Adrenal gland (tissue), 12 donors: Measurements from ENCODE around the gene ZBTB7C. TPM values are rescaled to one million over a fixed set of nuclear protein-coding genes. Genes with fewer than 3 reads are reported as not detected.

Source experiments
- DNase-seq, 7 donors: peaks; one replicate each; pipeline ENCODE4 v3.0.0-alpha.2; 2019 to 2020
- H3K27ac ChIP-seq, 5 donors: fragments of 200-600 bp; sonication (generic) in 4 of 5; 1 replicate in 3 of 5; 2 replicates in 2 of 5; pipeline versions ENCODE4 v1.5.1 to v1.8.0; 2016 to 2020; ENCODE audit warnings: mild to moderate bottlenecking in 1 of 5
- H3K27me3 ChIP-seq: fragments of 200-600 bp; 2 replicates; pipeline ENCODE4 v1.8.0; 2021
- H3K36me3 ChIP-seq, 2 donors: fragments of 200-600 bp; replicated peaks in 1 of 2; 1 replicate in 1 of 2; 2 replicates in 1 of 2; pipeline versions ENCODE4 v1.5.1 to v1.8.0; 2018 to 2022
- H3K4me1 ChIP-seq, 2 donors: fragments of 200-600 bp; replicated peaks in 1 of 2; 1 replicate in 1 of 2; 2 replicates in 1 of 2; pipeline versions ENCODE4 v1.5.1 to v1.8.0; 2018 to 2021
- H3K4me3 ChIP-seq, 4 donors: fragments of 200-600 bp; sonication (generic) in 3 of 4; one replicate each; pipeline ENCODE4 v1.5.1; 2016 to 2018
- H3K9me3 ChIP-seq, 3 donors: fragments of 200-600 bp; sonication (generic) in 1 of 3; replicated peaks in 1 of 3; 1 replicate in 2 of 3; 2 replicates in 1 of 3; pipeline versions ENCODE4 v1.5.1 to v1.8.0; 2016 to 2021
- CTCF ChIP-seq, 6 experiments: fragments of 450-650 bp in 4 of 6; fragments of 200-600 bp in 2 of 6; sonication (generic) in 1 of 6; IDR thresholded peaks; 1 replicate in 5 of 6; 2 replicates in 1 of 6; pipeline versions ENCODE4 v1.5.1 to v1.8.0; 2016 to 2021; ENCODE audit warnings: antibody characterized with exemption in 6 of 6, mild to moderate bottlenecking in 2 of 6, moderate library complexity in 1 of 6
- POLR2A ChIP-seq, 2 donors: fragments of 450-650 bp; IDR thresholded peaks; one replicate each; pipeline ENCODE4 v1.6.1; 2017; ENCODE audit warnings: antibody characterized with exemption in 2 of 2, mild to moderate bottlenecking in 2 of 2, moderate library complexity in 1 of 2
- WGBS, 4 donors: extraction: QIAGEN DNeasy Blood & Tissue Kit in 2 of 4; methylation state at CpG; one replicate each; pipeline versions ENCODE4 v1.1.5 to v1.1.7; 2013 to 2017; 5-methylcytosine and 5-hydroxymethylcytosine counted together
- intact Hi-C, 2 donors: fragments of 100-400 bp; cut with DNase I; formaldehyde crosslinking; loops; one replicate each; pipeline versions ENCODE4 v1.14.1 to v1.15.0; 2022 to 2023
- polyA plus RNA-seq, 3 donors: library from polyadenylated mRNA; stranded (reverse); fragments of 200-250 nt in 2 of 3; fragments of 350-450 nt in 1 of 3; fragmentation: Illumina TruSeq in 1 of 3; extraction: RNeasy Lipid Tissue Mini Kit (QIAGEN cat#74804) in 1 of 3; gene quantifications; one replicate each; pipeline ENCODE4 v1.2.3, GENCODE V29; 2013 to 2014
- total RNA-seq, 9 donors: library from RNA; depleted of rRNA in 4 of 9; stranded (reverse); fragments of >200 nt in 4 of 9; fragments of 120-200 nt in 1 of 9; fragmentation: NEBNext Ultra II Directional in 1 of 9; extraction: Animal tissue kit (Norgen Biotek cat#: 25700) in 1 of 9; gene quantifications; one replicate each; pipeline versions ENCODE4 v1.1.0 to v1.2.4, GENCODE V29; 2013 to 2023
- donor health status: healthy with polysubstance abuse.
- donor health status: Bipolar disorder and iron deficiency.
- donor health status: DM: yes; HTN: yes; CAD: no.
- donor health status: DM: no; HTN: no; CAD: no.
- donor health status: DM: no; HTN: no; CAD: no.
- donor health status: DM: yes; HTN: yes; CAD: no.

Gene ZBTB7C
- total and polyA plus RNA-seq, 12 donors, result 5.2 to 42.8 (median 26.8) TPM

- WGBS, 4 donors, result 86 to 88% (median 87%) methylated on average over 5 of the region's 5 CpGs
- TF ChIP-seq POLR2A (IDR thresholded peaks at IDR 0.05) (no peak), CTCF (IDR thresholded peaks at IDR 0.05) (no peak)
- peaks cover 6 to 25% of the 10 kb centered on the region in 2 donors for H3K4me1 ChIP-seq
- H3K36me3 ChIP-seq, result no peaks in the 10 kb centered on the region
- H3K27me3 ChIP-seq, result no peaks in the 10 kb centered on the region
- no peak overlapping the region for H3K27ac ChIP-seq
- H3K9me3 ChIP-seq, result no peaks in the 10 kb centered on the region
- no peak overlapping the region for H3K4me3 ChIP-seq
- intact Hi-C loops, result no loop called here
- no peak for DNase-seq
Measured at GRCh38 chr18:48249854-48250253, 159.3 kb downstream of the ZBTB7C start.

DNA sequence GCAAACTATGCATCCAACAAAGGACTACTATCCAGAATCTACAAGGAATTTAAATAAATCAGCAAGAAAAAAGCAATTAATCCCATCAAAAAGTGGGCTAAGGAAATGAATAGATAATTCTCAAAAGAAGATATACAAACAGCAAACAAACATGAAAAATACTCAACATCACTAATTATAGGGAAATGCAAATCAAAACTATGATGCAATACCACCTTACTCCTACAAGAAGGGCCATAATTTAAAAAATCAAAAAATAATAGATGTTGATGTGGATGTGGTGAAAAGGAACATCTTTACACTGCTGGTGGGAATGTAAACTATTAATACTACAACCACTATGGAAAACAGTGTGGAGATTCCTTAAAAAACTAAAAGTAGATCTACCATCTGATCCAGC lies 164.7 kb downstream of the ZBTB7C start:
- no peaks in the 10 kb centered on the region for H3K36me3 ChIP-seq

GRCh38 chr18:48238636-48239035 lies 170.5 kb downstream of the ZBTB7C start:
- Histone ChIP-seq H3K27me3 (no peaks in the 10 kb centered on the region), H3K27ac (peak overlapping the region in 1 of 5 donors; percentile 45), H3K4me3 (no peak overlapping the region), H3K4me1 (no peaks in the 10 kb centered on the region), H3K36me3 (no peaks in the 10 kb centered on the region), H3K9me3 (no peaks in the 10 kb centered on the region)
- TF ChIP-seq CTCF (IDR thresholded peaks at IDR 0.05) (no peak), POLR2A (IDR thresholded peaks at IDR 0.05) (no peak)
- DNase-seq, result no peak
- intact Hi-C loops, result loop anchor here in 1 of 2 donors (10.0 kb wide), 1 partner anchor 176 kb away; no protein-coding TSS in a partner anchor
- 56 to 74% (median 67%) methylated on average over 3 of the region's 3 CpGs for WGBS, 4 donors

More for the DNA sequence above, 164.7 kb downstream of the ZBTB7C start:
- H3K4me3 ChIP-seq, result no peak overlapping the region
- DNase-seq, result no peak
- no peaks in the 10 kb centered on the region for H3K27me3 ChIP-seq
- H3K4me1 ChIP-seq, result no peaks in the 10 kb centered on the region
- H3K9me3 ChIP-seq, result no peaks in the 10 kb centered on the region
- no peak overlapping the region for H3K27ac ChIP-seq
- intact Hi-C loops, result no loop called here
- TF ChIP-seq CTCF (IDR thresholded peaks at IDR 0.05) (no peak), POLR2A (IDR thresholded peaks at IDR 0.05) (no peak)

DNA sequence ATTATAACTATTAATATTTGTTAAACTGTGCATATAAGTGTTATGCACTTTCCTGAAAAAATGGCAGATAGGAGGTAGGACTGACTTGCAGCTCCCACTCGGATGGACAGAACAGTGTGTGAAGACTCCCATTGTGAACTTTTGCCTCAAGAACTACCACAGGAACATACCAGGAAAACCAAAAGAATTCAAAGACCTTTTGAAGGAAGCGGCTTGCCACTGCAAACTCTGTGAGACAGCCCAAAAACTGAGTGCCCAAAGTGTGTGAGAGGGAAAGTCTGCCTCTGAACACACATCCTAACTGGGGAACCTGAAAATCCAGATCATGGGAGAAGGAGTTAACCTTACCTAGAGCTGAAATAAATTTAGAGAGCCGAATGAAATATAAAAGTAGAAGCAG lies 171.0 kb downstream of the ZBTB7C start:
- no peaks in the 10 kb centered on the region for H3K36me3 ChIP-seq
- no peak for DNase-seq
- 76 to 85% (median 81%) methylated on average over 3 of the region's 3 CpGs for WGBS, 4 donors
- no peak for TF ChIP-seq POLR2A (IDR thresholded peaks at IDR 0.05)
- no peak for TF ChIP-seq CTCF (IDR thresholded peaks at IDR 0.05)
- H3K27me3 ChIP-seq, result no peaks in the 10 kb centered on the region
- H3K9me3 ChIP-seq, result no peaks in the 10 kb centered on the region
- no peaks in the 10 kb centered on the region for H3K4me1 ChIP-seq
- no peak overlapping the region for H3K4me3 ChIP-seq
- H3K27ac ChIP-seq, result no peak overlapping the region
- intact Hi-C loops, result loop anchor here in 1 of 2 donors (10.0 kb wide), 1 partner anchor 177 kb away; no protein-coding TSS in a partner anchor
